T47D (cell line): ENCODE results near the gene HAUS6.

Source experiments
- DNase-seq, 2 experiments: peaks; one replicate each; pipeline versions ENCODE4 v3.0.0 to v3.0.0-alpha.2; 2011 to 2012; ENCODE audit warnings: low read depth in 1 of 2, low spot score in 1 of 2
- JUND ChIP-seq: IDR thresholded peaks from 2 replicates; pipeline ENCODE4 v1.6.1; 2012; ENCODE audit warnings: low read depth
- in situ Hi-C: cut with HindIII; loops from 2 replicates; pipeline ENCODE4 v1.10.0; 2016; ENCODE audit warnings: low sequenced_read_pairs, low pct_unique_long_range_greater_than_20kb

HAUS6 gene

GRCh38 chr9:19009391-19009965 lies 93.2 kb downstream of the HAUS6 start:
- in situ Hi-C loops: no loop called here
- no peak for TF ChIP-seq JUND
- no peak for DNase-seq
